Muscle of arm (tissue), 12 donors: ENCODE measurements around the gene AKNA. TPM values are rescaled to one million over a fixed set of nuclear protein-coding genes. Genes with fewer than 3 reads are reported as not detected.
"Not testable (repeated sequence)": the region's sequence is repeated elsewhere in the genome, so short reads cannot be mapped to it uniquely, and the experiment has no call there.

Source experiments
- DNase-seq: peaks from one replicate; pipeline ENCODE4 v3.0.0-alpha.2; 2013
- polyA plus RNA-seq, 12 donors: library from polyadenylated mRNA; unstranded; fragments of 120-200 nt; gene quantifications; one replicate each; pipeline ENCODE4 v1.2.1, GENCODE V29; 2013; ENCODE audit not compliant: insufficient read length in 12 of 12

AKNA gene
- polyA plus RNA-seq, 12 donors, result 5.4 to 25.5 (median 8.8) TPM; not detected in 1

- not testable (repeated sequence) for DNase-seq
Measured at GRCh38 chr9:114322160-114322818, 65.5 kb downstream of the AKNA start.

GRCh38 chr9:114321759-114322158 is 66.0 kb downstream of the AKNA start:
- no peak for DNase-seq

- DNase-seq, result not testable (repeated sequence)
Measured at GRCh38 chr9:114320710-114321109, 67.1 kb downstream of the AKNA start.

GRCh38 chr9:114319147-114319546 is 68.6 kb downstream of the AKNA start:
- no peak for DNase-seq

GRCh38 chr9:114318416-114318815 is 69.4 kb downstream of the AKNA start:
- no peak for DNase-seq

GRCh38 chr9:114317665-114318357 is 70.0 kb downstream of the AKNA start:
- DNase-seq, result no peak

- DNase-seq, result no peak
Measured at GRCh38 chr9:114316605-114317230, 71.1 kb downstream of the AKNA start.

- no peak for DNase-seq
Measured at GRCh38 chr9:114315723-114316363, 71.9 kb downstream of the AKNA start.

GRCh38 chr9:114314881-114315722 is 72.7 kb downstream of the AKNA start:
- no peak for DNase-seq

GRCh38 chr9:114314256-114314867 is 73.4 kb downstream of the AKNA start:
- DNase-seq, result no peak

- DNase-seq, result no peak
Measured at GRCh38 chr9:114313186-114313585, 74.6 kb downstream of the AKNA start.

GRCh38 chr9:114312513-114312875 is 75.3 kb downstream of the AKNA start:
- no peak for DNase-seq

- no peak for DNase-seq
Measured at GRCh38 chr9:114311571-114312512, 75.9 kb downstream of the AKNA start.

GRCh38 chr9:114310471-114311450 is 77.0 kb downstream of the AKNA start:
- no peak for DNase-seq

- DNase-seq, result no peak
Measured at GRCh38 chr9:114309096-114309495, 78.7 kb downstream of the AKNA start.

- DNase-seq, result no peak
Measured at GRCh38 chr9:114308361-114308950, 79.3 kb downstream of the AKNA start.

GRCh38 chr9:114307899-114308267 is 79.9 kb downstream of the AKNA start:
- DNase-seq, result no peak

- no peak for DNase-seq
Measured at GRCh38 chr9:114304416-114305188, 83.2 kb downstream of the AKNA start.
